Measurements from ENCODE around the gene SECISBP2. TPM values are rescaled to one million over a fixed set of nuclear protein-coding genes. Genes with fewer than 3 reads are reported as not detected.

The SECISBP2 gene
- total RNA-seq, 1 donor from 2014 or later, result 15.1 TPM

GRCh38 chr9:89329917-89330316 is 11.6 kb downstream of the SECISBP2 start:
- peaks cover 32% of the 10 kb centered on the region for H3K36me3 Mint-ChIP-seq (ENCODE audit: low read depth)
- H3K27me3 Mint-ChIP-seq (ENCODE audit: low read depth), result no peaks in the 10 kb centered on the region
- no peaks in the 10 kb centered on the region for H3K9me3 Mint-ChIP-seq (ENCODE audit: low read depth)

GRCh38 chr9:89330513-89330912 is 12.2 kb downstream of the SECISBP2 start:
- Mint-ChIP-seq H3K27me3 (ENCODE audit: low read depth) (no peaks in the 10 kb centered on the region), H3K27ac (ENCODE audit: unreplicated experiment) (no peak overlapping the region), H3K9me3 (ENCODE audit: low read depth) (no peaks in the 10 kb centered on the region), H3K36me3 (ENCODE audit: low read depth) (peaks cover 33% of the 10 kb centered on the region), H3K4me1 (ENCODE audit: low read depth) (no peaks in the 10 kb centered on the region), H3K4me3 (ENCODE audit: unreplicated experiment) (no peak overlapping the region)
- TF ChIP-seq CTCF (IDR thresholded peaks at IDR 0.05), result no peak
- DNase-seq (ENCODE audit: low spot score), result no peak

More at GRCh38 chr9:89329917-89330316, 11.6 kb downstream of the SECISBP2 start:
- H3K4me3 Mint-ChIP-seq (ENCODE audit: unreplicated experiment), result no peak overlapping the region
- no peak for TF ChIP-seq CTCF (IDR thresholded peaks at IDR 0.05)
- H3K4me1 Mint-ChIP-seq (ENCODE audit: low read depth), result no peaks in the 10 kb centered on the region
- H3K27ac Mint-ChIP-seq (ENCODE audit: unreplicated experiment), result no peak overlapping the region
- no peak for DNase-seq (ENCODE audit: low spot score)

GRCh38 chr9:89339807-89340206 is 21.5 kb downstream of the SECISBP2 start:
- H3K4me1 Mint-ChIP-seq (ENCODE audit: low read depth), result no peaks in the 10 kb centered on the region
- no peak for DNase-seq (ENCODE audit: low spot score)
- H3K27ac Mint-ChIP-seq (ENCODE audit: unreplicated experiment), result no peak overlapping the region
- no peak for TF ChIP-seq CTCF (IDR thresholded peaks at IDR 0.05)
- H3K36me3 Mint-ChIP-seq (ENCODE audit: low read depth), result peaks cover 48% of the 10 kb centered on the region
- H3K27me3 Mint-ChIP-seq (ENCODE audit: low read depth), result no peaks in the 10 kb centered on the region
- H3K4me3 Mint-ChIP-seq (ENCODE audit: unreplicated experiment), result no peak overlapping the region
- peaks cover 10% of the 10 kb centered on the region for H3K9me3 Mint-ChIP-seq (ENCODE audit: low read depth)

- Mint-ChIP-seq H3K27me3 (ENCODE audit: low read depth) (no peaks in the 10 kb centered on the region), H3K36me3 (ENCODE audit: low read depth) (peaks cover 51% of the 10 kb centered on the region), H3K27ac (ENCODE audit: unreplicated experiment) (no peak overlapping the region), H3K4me3 (ENCODE audit: unreplicated experiment) (no peak overlapping the region), H3K4me1 (ENCODE audit: low read depth) (no peaks in the 10 kb centered on the region), H3K9me3 (ENCODE audit: low read depth) (peaks cover 10% of the 10 kb centered on the region)
- DNase-seq (ENCODE audit: low spot score), result no peak
- no peak for TF ChIP-seq CTCF (IDR thresholded peaks at IDR 0.05)
These were observed 22.0 kb downstream of the SECISBP2 start for GRCh38 chr9:89340332-89340731.

GRCh38 chr9:89342213-89342612 is 23.9 kb downstream of the SECISBP2 start:
- H3K27ac Mint-ChIP-seq (ENCODE audit: unreplicated experiment), result no peak overlapping the region

More at GRCh38 chr9:89342213-89342612, 23.9 kb downstream of the SECISBP2 start:
- H3K27me3 Mint-ChIP-seq (ENCODE audit: low read depth), result no peaks in the 10 kb centered on the region
- peaks cover 10% of the 10 kb centered on the region for H3K9me3 Mint-ChIP-seq (ENCODE audit: low read depth)
- no peak overlapping the region for H3K4me3 Mint-ChIP-seq (ENCODE audit: unreplicated experiment)
- no peak for DNase-seq (ENCODE audit: low spot score)
- no peak for TF ChIP-seq CTCF (IDR thresholded peaks at IDR 0.05)
- no peaks in the 10 kb centered on the region for H3K4me1 Mint-ChIP-seq (ENCODE audit: low read depth)
- peaks cover 63% of the 10 kb centered on the region for H3K36me3 Mint-ChIP-seq (ENCODE audit: low read depth)

Data from chondrocyte (in vitro differentiated cells).